HepG2 (cell line): ENCODE measurements around the gene NPY1R.

Experiments used
- EP300 ChIP-seq, 3 experiments: sonication (generic) in 1 of 3; formaldehyde crosslinking in 1 of 3; IDR thresholded peaks; 2 replicates each; pipeline versions ENCODE4 v1.5.1 to v1.6.1; 2011 to 2020; ENCODE audit warnings: low read depth in 2 of 3, low read length in 2 of 3, borderline replicate concordance in 1 of 3, improper control_type of control experiment in 1 of 3, mild to moderate bottlenecking in 1 of 3, missing genetic modification reagents in 1 of 3, moderate library complexity in 1 of 3
- GTF3A ChIP-seq: sonication (generic); formaldehyde crosslinking; conservative IDR thresholded peaks from 2 replicates; pipeline ENCODE4 v1.4.0; 2020; ENCODE audit warnings: mild to moderate bottlenecking, missing genetic modification reagents
- HES4 ChIP-seq: sonication (generic); formaldehyde crosslinking; IDR thresholded peaks from 2 replicates; pipeline ENCODE4 v1.9.0; 2021; ENCODE audit warnings: mild to moderate bottlenecking, missing genetic modification reagents, borderline replicate concordance
- MAZ ChIP-seq, 2 experiments: sonication (generic) in 1 of 2; formaldehyde crosslinking in 1 of 2; IDR thresholded peaks; 2 replicates each; pipeline versions ENCODE4 v1.5.0 to v1.6.1; 2012 to 2020; ENCODE audit warnings: low read depth in 2 of 2, mild to moderate bottlenecking in 2 of 2, borderline replicate concordance in 1 of 2, improper control_type of control experiment in 1 of 2, low read length in 1 of 2, missing genetic modification reagents in 1 of 2, moderate library complexity in 1 of 2
- POLR2AphosphoS2 ChIP-seq: IDR thresholded peaks from 2 replicates; pipeline ENCODE4 v1.6.1; 2011; ENCODE audit warnings: low read depth, low read length, improper control_type of control experiment
- SRF ChIP-seq: IDR thresholded peaks from 2 replicates; pipeline ENCODE4 v1.6.1; 2011; ENCODE audit warnings: mild to moderate bottlenecking, low read depth, low read length, moderate library complexity
- TAF1 ChIP-seq: sonication (generic); formaldehyde crosslinking; IDR thresholded peaks from 2 replicates; pipeline ENCODE4 v1.4.0; 2020; ENCODE audit warnings: missing genetic modification reagents
- YY1 ChIP-seq: IDR thresholded peaks from 2 replicates; pipeline ENCODE4 v1.6.1; 2011; ENCODE audit warnings: low read length, low read depth, moderate library complexity, mild to moderate bottlenecking; ENCODE audit not compliant: insufficient read depth, insufficient replicate concordance
- ZNF737 ChIP-seq: sonication (generic); formaldehyde crosslinking; IDR thresholded peaks from 2 replicates; pipeline ENCODE4 v1.5.0; 2020; ENCODE audit warnings: missing genetic modification reagents, mild to moderate bottlenecking, borderline replicate concordance
- TF ChIP-seq, protein P1 (sequence below): sonication (generic); formaldehyde crosslinking; IDR thresholded peaks from 2 replicates; pipeline ENCODE4 v1.5.0; 2020; ENCODE audit warnings: mild to moderate bottlenecking, missing genetic modification reagents, moderate library complexity

DNA sequence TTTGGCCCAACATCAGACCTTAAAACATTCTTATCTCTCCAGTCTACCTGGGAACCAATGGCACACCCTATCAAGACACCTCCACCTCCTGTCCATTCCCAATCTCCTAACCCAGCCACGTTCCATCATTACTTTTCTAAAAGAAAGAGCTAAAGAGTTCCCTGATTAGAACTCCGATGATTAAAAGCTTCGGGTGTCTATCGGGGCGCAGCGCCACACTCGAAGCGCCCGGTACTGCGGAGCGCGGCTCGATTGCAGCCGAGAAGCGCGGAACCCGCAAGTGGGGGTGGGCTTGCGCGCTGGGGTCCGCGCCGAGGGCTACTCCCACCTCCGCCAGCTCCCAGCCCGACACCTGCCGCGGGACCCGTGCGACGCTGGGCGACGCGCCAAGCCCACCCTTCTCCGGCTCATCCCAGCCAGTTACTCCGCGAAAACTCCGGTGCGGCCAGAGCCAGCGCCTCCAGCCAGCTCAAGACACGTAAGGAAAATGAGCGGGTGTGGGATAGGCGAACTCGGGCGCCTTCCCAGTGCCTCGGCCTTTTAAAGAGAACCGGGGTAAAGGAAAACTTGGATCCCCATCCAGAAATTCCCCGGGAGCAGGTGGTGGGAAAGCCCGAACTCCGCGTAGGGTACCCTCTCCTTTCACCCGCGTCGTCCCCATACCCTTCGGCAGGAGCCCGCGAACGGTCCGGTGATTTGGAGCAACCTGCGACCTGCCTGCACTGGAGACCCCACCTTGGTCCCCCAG lies 593 bp downstream of the NPY1R start:
- TF ChIP-seq MAZ (IDR thresholded peaks at IDR 0.05; ENCODE audit: borderline replicate concordance, low read depth, low read length) = no peak
- no peak for TF ChIP-seq MAZ (CRISPR knock-in tag; IDR thresholded peaks at IDR 0.05; ENCODE audit: low read depth)
- TF ChIP-seq SRF = no peak
- TF ChIP-seq HES4 (CRISPR knock-in tag) = no peak
- TF ChIP-seq, protein P1, sequence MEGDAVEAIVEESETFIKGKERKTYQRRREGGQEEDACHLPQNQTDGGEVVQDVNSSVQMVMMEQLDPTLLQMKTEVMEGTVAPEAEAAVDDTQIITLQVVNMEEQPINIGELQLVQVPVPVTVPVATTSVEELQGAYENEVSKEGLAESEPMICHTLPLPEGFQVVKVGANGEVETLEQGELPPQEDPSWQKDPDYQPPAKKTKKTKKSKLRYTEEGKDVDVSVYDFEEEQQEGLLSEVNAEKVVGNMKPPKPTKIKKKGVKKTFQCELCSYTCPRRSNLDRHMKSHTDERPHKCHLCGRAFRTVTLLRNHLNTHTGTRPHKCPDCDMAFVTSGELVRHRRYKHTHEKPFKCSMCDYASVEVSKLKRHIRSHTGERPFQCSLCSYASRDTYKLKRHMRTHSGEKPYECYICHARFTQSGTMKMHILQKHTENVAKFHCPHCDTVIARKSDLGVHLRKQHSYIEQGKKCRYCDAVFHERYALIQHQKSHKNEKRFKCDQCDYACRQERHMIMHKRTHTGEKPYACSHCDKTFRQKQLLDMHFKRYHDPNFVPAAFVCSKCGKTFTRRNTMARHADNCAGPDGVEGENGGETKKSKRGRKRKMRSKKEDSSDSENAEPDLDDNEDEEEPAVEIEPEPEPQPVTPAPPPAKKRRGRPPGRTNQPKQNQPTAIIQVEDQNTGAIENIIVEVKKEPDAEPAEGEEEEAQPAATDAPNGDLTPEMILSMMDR (CRISPR knock-in tag) = no peak
- no peak for TF ChIP-seq ZNF737
- TF ChIP-seq YY1 = no peak
- no peak for TF ChIP-seq TAF1 (CRISPR knock-in tag)
- no peak for TF ChIP-seq EP300 (IDR thresholded peaks at IDR 0.05; ENCODE audit: low read depth in 2 of 2, low read length in 2 of 2)
- TF ChIP-seq EP300 (CRISPR knock-in tag; IDR thresholded peaks at IDR 0.05; ENCODE audit: borderline replicate concordance) = no peak
- no peak for TF ChIP-seq POLR2AphosphoS2
- no peak for TF ChIP-seq GTF3A (CRISPR knock-in tag)
